ENCODE data around the gene PMIS2.
"Not testable (repeated sequence)": the region's sequence is repeated elsewhere in the genome, so short reads cannot be mapped to it uniquely, and the experiment has no call there.

PMIS2 gene

DNA sequence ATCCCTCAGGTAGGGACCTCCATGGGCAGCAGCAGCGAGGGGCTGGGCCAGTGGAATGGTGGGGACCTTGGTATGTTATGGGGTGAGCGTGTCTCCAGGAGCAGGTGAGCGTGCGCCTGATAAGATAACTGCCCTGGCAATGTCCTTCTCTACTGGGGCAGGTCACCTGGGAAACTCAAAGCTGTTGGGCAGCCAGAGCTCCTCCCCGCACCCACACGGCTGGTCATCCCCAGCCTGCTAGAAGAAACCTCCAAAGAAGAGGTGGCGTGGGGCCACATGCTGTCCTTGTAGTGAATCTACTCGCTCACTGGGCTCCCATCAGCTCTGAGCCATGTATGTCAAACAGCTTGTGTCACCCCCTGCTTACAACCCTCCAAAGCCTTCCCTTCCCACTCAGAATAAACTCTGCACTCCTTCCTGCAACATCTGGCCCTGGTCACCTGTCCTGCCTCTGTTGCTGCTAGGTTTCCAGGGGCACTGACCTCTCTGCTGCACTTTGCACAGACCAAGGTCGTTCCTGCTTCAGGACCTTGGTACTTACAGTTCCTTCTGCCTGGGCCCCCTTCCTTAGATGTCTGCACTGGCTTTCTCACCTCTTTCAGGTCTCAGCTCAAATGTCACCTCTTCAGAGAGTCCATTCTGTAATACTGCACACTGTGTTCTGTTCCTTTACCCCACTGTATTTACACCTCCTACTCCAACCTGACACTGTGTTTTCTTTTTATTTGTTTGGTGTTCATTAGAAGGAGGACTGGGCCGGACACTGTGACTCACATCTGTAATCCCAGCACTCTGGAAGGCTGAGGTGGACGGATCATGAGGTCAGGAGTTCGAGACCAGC lies 20.7 kb upstream of the PMIS2 start:
- Histone ChIP-seq H3K27ac (ENCODE audit: low read depth, low read length, severe bottlenecking) (no peak overlapping the region), H3K36me3 (ENCODE audit: control insufficient read depth, insufficient read depth, low read length) (no peaks in the 10 kb centered on the region), H3K4me1 (ENCODE audit: control insufficient read depth, insufficient read depth, low read length, poor library complexity, severe bottlenecking) (no peaks in the 10 kb centered on the region), H3K9me3 (ENCODE audit: control insufficient read depth, low read length) (no peaks in the 10 kb centered on the region), H3K4me3 (ENCODE audit: extremely low read depth, insufficient read depth, low read length, poor library complexity, severe bottlenecking) (no peak overlapping the region)
- WGBS, 2 experiments (ENCODE audit: insufficient coverage in 2 of 2): 87 to 88% methylated on average over 9 to 12 of the region's 12 CpGs

DNA sequence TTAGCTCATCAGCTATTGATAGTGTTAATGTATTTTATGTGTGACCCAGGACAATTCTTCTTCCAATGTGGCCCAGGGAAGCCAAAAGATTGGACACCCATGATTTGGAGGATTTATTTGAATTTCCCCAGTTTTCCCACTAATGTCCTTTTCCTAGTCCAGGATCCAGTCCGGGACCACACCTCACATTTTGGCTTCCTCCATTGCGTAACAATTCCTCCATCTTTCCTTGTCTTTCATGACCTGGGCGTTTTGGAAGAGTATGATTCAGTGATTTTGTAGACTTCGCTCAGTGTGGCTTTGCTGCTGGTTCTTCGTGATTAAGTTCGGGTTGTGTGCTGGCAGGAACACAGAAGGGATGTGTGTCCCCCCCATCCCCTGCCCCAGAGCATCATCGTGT lies 19.2 kb upstream of the PMIS2 start:
- Histone ChIP-seq H3K27ac (ENCODE audit: low read depth, low read length, severe bottlenecking) (no peak overlapping the region), H3K9me3 (ENCODE audit: control insufficient read depth, low read length) (no peaks in the 10 kb centered on the region), H3K36me3 (ENCODE audit: control insufficient read depth, insufficient read depth, low read length) (no peaks in the 10 kb centered on the region), H3K4me3 (ENCODE audit: extremely low read depth, insufficient read depth, low read length, poor library complexity, severe bottlenecking) (no peak overlapping the region), H3K4me1 (ENCODE audit: control insufficient read depth, insufficient read depth, low read length, poor library complexity, severe bottlenecking) (no peaks in the 10 kb centered on the region)
- 72 to 87% methylated on average over 3 to 7 of the region's 7 CpGs for WGBS, 2 experiments (ENCODE audit: insufficient coverage in 2 of 2)

DNA sequence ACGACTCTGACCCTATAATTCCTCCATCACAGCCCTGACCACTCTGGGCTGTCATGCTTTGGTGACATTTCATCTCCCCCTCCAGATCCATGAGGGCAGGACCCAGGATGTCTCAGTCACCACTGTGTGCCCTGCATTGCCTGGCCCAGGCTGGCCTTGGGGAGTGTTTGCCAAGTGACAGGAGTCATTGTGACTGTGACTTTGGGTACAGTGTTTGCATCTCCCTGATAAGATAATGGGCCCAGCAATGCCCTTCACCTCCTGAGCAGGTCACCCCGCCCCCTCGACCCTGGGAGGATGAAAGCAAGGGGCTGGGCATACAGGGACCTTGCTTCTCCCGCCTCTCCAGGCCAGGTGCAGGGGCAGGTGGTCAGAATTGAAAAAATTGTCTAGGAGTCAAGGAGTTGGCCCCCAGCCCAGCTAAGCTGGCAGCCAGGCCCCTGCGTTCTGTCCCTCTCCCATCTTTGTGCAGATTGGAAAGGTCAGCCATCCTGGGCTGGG lies 16.6 kb upstream of the PMIS2 start:
- Histone ChIP-seq H3K36me3 (ENCODE audit: control insufficient read depth, insufficient read depth, low read length) (no peaks in the 10 kb centered on the region), H3K4me1 (ENCODE audit: control insufficient read depth, insufficient read depth, low read length, poor library complexity, severe bottlenecking) (no peaks in the 10 kb centered on the region), H3K4me3 (ENCODE audit: extremely low read depth, insufficient read depth, low read length, poor library complexity, severe bottlenecking) (no peak overlapping the region), H3K9me3 (ENCODE audit: control insufficient read depth, low read length) (no peaks in the 10 kb centered on the region), H3K27ac (ENCODE audit: low read depth, low read length, severe bottlenecking) (no peak overlapping the region)
- 43 to 77% methylated on average over 2 to 3 of the region's 5 CpGs for WGBS, 2 experiments (ENCODE audit: insufficient coverage in 2 of 2)

DNA sequence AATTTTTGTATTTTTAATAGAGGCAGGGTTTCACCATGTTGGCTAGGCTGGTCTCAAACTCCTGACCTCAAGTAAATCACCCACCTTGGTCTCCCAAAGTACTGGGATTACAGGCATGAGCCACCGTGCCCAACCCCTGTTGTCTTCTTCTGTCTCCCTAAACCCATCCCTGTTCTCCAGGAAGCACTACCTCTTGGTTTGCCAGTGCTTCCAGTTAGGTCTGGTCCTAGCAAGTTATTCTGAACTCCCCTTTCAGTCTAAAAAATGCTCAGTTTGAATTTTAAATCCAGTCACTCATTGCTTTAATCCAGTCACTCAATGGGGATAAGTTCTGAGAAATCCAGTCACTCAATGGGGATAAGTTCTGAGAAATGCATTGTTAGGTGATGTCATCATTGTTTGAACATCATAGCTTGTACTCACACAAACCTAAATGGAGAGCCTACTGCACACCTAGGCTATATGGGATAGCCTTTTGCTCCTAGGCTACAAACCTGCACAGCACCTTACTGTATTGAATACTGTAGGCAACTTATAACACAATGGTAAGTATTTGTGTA lies 14.5 kb upstream of the PMIS2 start:
- H3K36me3 ChIP-seq (ENCODE audit: control insufficient read depth, insufficient read depth, low read length): no peaks in the 10 kb centered on the region
- peaks cover 12% of the 10 kb centered on the region for H3K9me3 ChIP-seq (ENCODE audit: control insufficient read depth, low read length)
- H3K4me1 ChIP-seq (ENCODE audit: control insufficient read depth, insufficient read depth, low read length, poor library complexity, severe bottlenecking): no peaks in the 10 kb centered on the region
- no peak overlapping the region for H3K27ac ChIP-seq (ENCODE audit: low read depth, low read length, severe bottlenecking)
- WGBS, 2 experiments (ENCODE audit: insufficient coverage in 2 of 2): 71 to 88% methylated on average over 1 of the region's 1 CpG
- no peak overlapping the region for H3K4me3 ChIP-seq (ENCODE audit: extremely low read depth, insufficient read depth, low read length, poor library complexity, severe bottlenecking)

DNA sequence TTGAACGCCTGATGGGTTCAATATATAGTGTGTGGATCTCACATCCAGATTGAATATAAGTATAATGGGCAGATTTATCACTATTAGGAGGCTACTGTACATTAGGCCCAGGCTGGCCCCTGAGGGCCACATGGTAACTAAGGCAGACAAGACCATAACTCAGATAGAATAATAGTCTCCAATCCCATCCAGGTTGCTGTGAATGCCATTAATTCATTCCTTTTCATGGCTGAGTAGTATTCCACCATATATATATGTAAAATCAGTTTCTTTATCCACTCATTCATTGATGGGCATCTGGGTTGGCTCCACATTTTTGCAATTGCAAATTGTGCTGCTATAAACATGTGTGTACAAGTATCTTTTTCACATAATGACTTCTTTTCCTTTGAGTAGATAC lies 8.1 kb upstream of the PMIS2 start:
- Histone ChIP-seq H3K4me3 (ENCODE audit: extremely low read depth, insufficient read depth, low read length, poor library complexity, severe bottlenecking) (no peak overlapping the region), H3K9me3 (ENCODE audit: control insufficient read depth, low read length) (peaks cover 23% of the 10 kb centered on the region), H3K4me1 (ENCODE audit: control insufficient read depth, insufficient read depth, low read length, poor library complexity, severe bottlenecking) (no peaks in the 10 kb centered on the region), H3K27ac (ENCODE audit: low read depth, low read length, severe bottlenecking) (no peak overlapping the region), H3K36me3 (ENCODE audit: control insufficient read depth, insufficient read depth, low read length) (no peaks in the 10 kb centered on the region)
- no CpG with 5 or more reads among the region's 1 CpG for WGBS, 2 experiments (ENCODE audit: insufficient coverage in 2 of 2)

DNA sequence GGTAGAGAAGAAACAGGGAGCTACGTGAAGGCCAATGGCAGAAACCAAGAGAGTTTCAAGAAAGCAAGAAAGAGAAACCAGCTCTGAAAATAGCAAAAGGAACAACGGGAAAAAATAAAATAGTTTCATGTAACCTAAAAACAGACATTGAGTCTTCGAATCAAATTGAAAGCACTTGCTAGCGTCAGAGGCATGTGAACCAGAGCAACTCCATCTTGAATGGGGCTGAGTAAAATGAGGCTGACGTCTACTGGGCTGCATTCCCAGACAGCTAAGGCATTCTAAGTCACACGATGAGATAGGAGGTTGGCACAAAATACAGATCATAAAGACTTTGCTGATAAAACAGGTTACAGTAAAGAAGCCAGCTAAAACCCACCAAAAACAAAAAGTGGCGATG lies 7.3 kb upstream of the PMIS2 start:
- no peak overlapping the region for H3K4me3 ChIP-seq (ENCODE audit: extremely low read depth, insufficient read depth, low read length, poor library complexity, severe bottlenecking)
- WGBS, 2 experiments (ENCODE audit: insufficient coverage in 2 of 2): 74 to 76% methylated on average over 5 of the region's 7 CpGs
- H3K4me1 ChIP-seq (ENCODE audit: control insufficient read depth, insufficient read depth, low read length, poor library complexity, severe bottlenecking): no peaks in the 10 kb centered on the region
- peaks cover 23% of the 10 kb centered on the region for H3K9me3 ChIP-seq (ENCODE audit: control insufficient read depth, low read length)
- no peaks in the 10 kb centered on the region for H3K36me3 ChIP-seq (ENCODE audit: control insufficient read depth, insufficient read depth, low read length)
- H3K27ac ChIP-seq (ENCODE audit: low read depth, low read length, severe bottlenecking): no peak overlapping the region

DNA sequence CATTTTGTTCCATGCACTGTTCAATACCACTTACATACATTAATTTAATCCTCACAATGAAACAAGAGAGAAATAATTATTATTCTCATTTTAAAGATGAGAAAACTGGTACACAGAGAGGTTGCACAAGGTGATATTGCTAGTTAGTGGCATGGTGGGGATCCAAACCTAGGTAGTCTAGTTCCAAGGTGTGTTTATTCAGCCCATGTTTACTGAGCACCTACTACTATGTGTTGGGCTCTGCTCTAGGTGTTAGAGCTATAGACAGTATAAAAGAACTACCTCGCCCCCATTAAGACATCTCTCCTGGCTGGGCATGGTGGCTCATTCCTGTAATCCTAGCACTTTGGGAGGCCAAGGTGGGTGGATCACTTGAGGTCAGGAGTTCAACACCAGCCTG lies 3.2 kb upstream of the PMIS2 start:
- Histone ChIP-seq H3K4me1 (ENCODE audit: control insufficient read depth, insufficient read depth, low read length, poor library complexity, severe bottlenecking) (no peaks in the 10 kb centered on the region), H3K9me3 (ENCODE audit: control insufficient read depth, low read length) (peaks cover 3% of the 10 kb centered on the region), H3K27ac (ENCODE audit: low read depth, low read length, severe bottlenecking) (no peak overlapping the region), H3K4me3 (ENCODE audit: extremely low read depth, insufficient read depth, low read length, poor library complexity, severe bottlenecking) (no peak overlapping the region), H3K36me3 (ENCODE audit: control insufficient read depth, insufficient read depth, low read length) (no peaks in the 10 kb centered on the region)
- whole genome bisulfite sequencing, 2 experiments (ENCODE audit: insufficient coverage in 2 of 2): 86% methylated on average over 1 of the region's 1 CpG; no CpG with 5 or more reads in 1 of the 2 experiments

DNA sequence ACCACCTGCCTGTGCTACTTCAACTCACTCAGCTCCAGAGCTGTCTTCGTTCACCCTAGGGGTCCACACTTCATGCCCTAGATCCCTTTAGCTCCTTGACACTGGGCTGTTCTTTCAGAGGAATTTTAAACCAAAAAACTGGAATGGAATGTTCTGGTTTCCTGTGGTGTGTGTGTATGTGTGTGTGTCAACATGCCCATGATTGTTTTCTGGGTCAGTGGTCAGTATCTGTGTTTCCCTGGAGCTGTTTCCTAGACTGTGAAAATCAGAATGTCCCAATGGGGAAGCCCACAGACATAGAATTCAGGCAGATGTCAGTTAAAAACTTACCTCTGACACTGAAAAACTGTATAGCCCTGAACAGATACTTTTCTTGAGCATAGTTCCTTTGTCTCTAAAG lies 1.3 kb downstream of the PMIS2 start:
- Histone ChIP-seq H3K9me3 (ENCODE audit: control insufficient read depth, low read length) (no peaks in the 10 kb centered on the region), H3K4me3 (ENCODE audit: extremely low read depth, insufficient read depth, low read length, poor library complexity, severe bottlenecking) (no peak overlapping the region), H3K36me3 (ENCODE audit: control insufficient read depth, insufficient read depth, low read length) (no peaks in the 10 kb centered on the region), H3K27ac (ENCODE audit: low read depth, low read length, severe bottlenecking) (no peak overlapping the region), H3K4me1 (ENCODE audit: control insufficient read depth, insufficient read depth, low read length, poor library complexity, severe bottlenecking) (no peaks in the 10 kb centered on the region)
- 80% methylated on average over 1 of the region's 1 CpG; no CpG with 5 or more reads in 1 of the 2 experiments for WGBS, 2 experiments (ENCODE audit: insufficient coverage in 2 of 2)

DNA sequence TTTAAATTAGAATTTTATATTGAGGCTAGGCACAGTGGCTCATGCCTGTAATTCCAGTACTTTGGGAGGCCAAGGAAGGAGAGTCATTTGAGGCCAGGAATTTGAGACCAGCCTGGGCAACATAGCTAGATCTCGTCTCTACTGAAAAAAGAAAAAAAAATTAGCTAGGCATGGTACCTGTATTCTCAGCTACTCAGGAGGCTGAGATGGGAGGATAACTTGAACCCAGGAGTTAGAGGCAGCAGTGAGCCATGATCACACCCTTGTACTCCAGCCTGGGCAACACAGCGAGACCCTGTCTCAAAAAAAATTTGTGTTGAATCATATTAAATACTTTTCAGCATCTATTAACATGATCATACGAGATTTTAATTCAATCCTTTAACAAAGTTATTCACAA lies 4.9 kb downstream of the PMIS2 start:
- Histone ChIP-seq H3K4me1 (ENCODE audit: control insufficient read depth, insufficient read depth, low read length, poor library complexity, severe bottlenecking) (no peaks in the 10 kb centered on the region), H3K4me3 (ENCODE audit: extremely low read depth, insufficient read depth, low read length, poor library complexity, severe bottlenecking) (no peak overlapping the region), H3K9me3 (ENCODE audit: control insufficient read depth, low read length) (no peaks in the 10 kb centered on the region), H3K36me3 (ENCODE audit: control insufficient read depth, insufficient read depth, low read length) (no peaks in the 10 kb centered on the region), H3K27ac (ENCODE audit: low read depth, low read length, severe bottlenecking) (no peak overlapping the region)
- WGBS, 2 experiments (ENCODE audit: insufficient coverage in 2 of 2): 92 to 100% methylated on average over 1 to 2 of the region's 3 CpGs

DNA sequence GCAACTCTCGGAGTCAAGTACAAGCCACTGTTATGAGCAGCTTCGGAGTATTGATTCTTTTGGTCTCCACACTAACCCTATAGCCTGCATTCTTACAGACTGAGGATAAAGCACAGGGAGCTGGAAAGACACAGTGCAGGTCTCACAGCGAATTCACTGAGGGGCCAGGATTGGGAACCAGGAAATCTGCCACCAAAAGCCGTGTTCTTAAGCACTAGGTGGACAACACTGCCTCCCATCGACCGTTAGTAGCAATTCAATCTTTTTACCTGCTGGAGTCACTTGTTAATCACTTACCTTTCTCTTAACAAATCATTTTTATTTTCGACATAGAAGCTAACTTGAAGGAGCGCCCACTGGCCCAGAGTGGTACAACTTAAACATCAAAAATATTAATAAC lies 6.3 kb downstream of the PMIS2 start:
- Histone ChIP-seq H3K9me3 (ENCODE audit: control insufficient read depth, low read length) (no peaks in the 10 kb centered on the region), H3K27ac (ENCODE audit: low read depth, low read length, severe bottlenecking) (no peak overlapping the region), H3K36me3 (ENCODE audit: control insufficient read depth, insufficient read depth, low read length) (no peaks in the 10 kb centered on the region), H3K4me1 (ENCODE audit: control insufficient read depth, insufficient read depth, low read length, poor library complexity, severe bottlenecking) (no peaks in the 10 kb centered on the region), H3K4me3 (ENCODE audit: extremely low read depth, insufficient read depth, low read length, poor library complexity, severe bottlenecking) (no peak overlapping the region)
- WGBS, 2 experiments (ENCODE audit: insufficient coverage in 2 of 2): 29 to 39% methylated on average over 7 to 8 of the region's 8 CpGs

DNA sequence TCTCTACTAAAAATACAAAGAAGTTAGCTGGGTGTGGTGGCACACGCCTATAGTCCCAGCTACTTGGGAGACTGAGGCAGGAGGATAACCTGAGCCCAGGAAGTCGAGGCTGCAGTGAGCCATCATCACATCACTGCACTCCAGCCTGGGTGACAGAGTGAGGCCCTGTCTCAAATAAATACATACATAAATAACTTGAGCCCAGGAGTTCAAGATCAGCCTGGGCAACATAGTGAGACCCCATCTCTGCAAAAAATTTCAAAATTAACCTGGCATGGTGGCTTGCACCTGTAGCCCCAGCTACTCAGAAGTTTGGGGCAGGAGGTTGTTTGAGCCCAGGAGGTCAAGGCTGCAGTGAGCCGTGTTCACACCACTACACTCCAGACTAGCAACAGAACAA lies 9.1 kb downstream of the PMIS2 start:
- H3K9me3 ChIP-seq (ENCODE audit: control insufficient read depth, low read length); H3K36me3 ChIP-seq (ENCODE audit: control insufficient read depth, insufficient read depth, low read length); H3K4me1 ChIP-seq (ENCODE audit: control insufficient read depth, insufficient read depth, low read length, poor library complexity, severe bottlenecking); H3K27ac ChIP-seq (ENCODE audit: low read depth, low read length, severe bottlenecking); H3K4me3 ChIP-seq (ENCODE audit: extremely low read depth, insufficient read depth, low read length, poor library complexity, severe bottlenecking): not testable (repeated sequence)
- 83 to 92% methylated on average over 2 to 3 of the region's 3 CpGs for WGBS, 2 experiments (ENCODE audit: insufficient coverage in 2 of 2)

Data from mesodermal cell (in vitro differentiated cells).